ENCODE measurements around the gene PLCZ1.

Gene PLCZ1

DNA sequence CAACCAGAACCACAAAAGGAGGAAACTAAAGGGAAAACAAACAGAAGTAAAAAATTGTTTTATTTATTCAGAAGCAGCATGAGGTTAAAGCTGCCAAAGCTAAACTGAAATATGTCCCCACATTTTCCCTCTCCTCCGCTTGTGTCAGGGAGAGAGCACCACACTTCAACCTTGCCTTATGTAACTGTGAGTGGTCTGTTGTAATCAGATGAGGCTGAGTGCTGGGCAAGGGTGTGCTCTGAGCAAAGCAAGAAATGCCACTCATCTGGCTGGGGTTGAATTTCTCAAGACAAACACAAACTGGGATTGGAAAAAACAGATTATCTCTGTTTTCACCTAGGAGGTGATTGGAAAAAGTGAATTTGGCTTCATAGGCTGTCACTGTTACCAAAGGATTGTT is 12.3 kb upstream of the PLCZ1 start:
- H3K27ac ChIP-seq (ENCODE audit: low read depth, low read length, poor library complexity, severe bottlenecking): no peak overlapping the region
- H3K4me2 ChIP-seq (ENCODE audit: low read length): no peak overlapping the region
- no peaks in the 10 kb centered on the region for H3K4me1 ChIP-seq (ENCODE audit: insufficient read depth, low read length, severe bottlenecking)
- H3F3A ChIP-seq (ENCODE audit: insufficient read depth, low read length): no peaks in the 10 kb centered on the region
- H3K9me2 ChIP-seq (ENCODE audit: low read depth, low read length): no peaks in the 10 kb centered on the region
- TF ChIP-seq EZH2 (IDR thresholded peaks at IDR 0.05; ENCODE audit: borderline replicate concordance, low read length): no peak
- TF ChIP-seq, protein P1, sequence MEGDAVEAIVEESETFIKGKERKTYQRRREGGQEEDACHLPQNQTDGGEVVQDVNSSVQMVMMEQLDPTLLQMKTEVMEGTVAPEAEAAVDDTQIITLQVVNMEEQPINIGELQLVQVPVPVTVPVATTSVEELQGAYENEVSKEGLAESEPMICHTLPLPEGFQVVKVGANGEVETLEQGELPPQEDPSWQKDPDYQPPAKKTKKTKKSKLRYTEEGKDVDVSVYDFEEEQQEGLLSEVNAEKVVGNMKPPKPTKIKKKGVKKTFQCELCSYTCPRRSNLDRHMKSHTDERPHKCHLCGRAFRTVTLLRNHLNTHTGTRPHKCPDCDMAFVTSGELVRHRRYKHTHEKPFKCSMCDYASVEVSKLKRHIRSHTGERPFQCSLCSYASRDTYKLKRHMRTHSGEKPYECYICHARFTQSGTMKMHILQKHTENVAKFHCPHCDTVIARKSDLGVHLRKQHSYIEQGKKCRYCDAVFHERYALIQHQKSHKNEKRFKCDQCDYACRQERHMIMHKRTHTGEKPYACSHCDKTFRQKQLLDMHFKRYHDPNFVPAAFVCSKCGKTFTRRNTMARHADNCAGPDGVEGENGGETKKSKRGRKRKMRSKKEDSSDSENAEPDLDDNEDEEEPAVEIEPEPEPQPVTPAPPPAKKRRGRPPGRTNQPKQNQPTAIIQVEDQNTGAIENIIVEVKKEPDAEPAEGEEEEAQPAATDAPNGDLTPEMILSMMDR (IDR thresholded peaks at IDR 0.05; ENCODE audit: low read length): no peak
- no peak overlapping the region for H3K4me3 ChIP-seq (ENCODE audit: low read depth, low read length, poor library complexity, severe bottlenecking)
- no peaks in the 10 kb centered on the region for H3K79me2 ChIP-seq (ENCODE audit: insufficient read depth, low read length)
- no peaks in the 10 kb centered on the region for H3K36me3 ChIP-seq (ENCODE audit: insufficient read depth, low read length)
- H3K9ac ChIP-seq (ENCODE audit: low read length): no peak overlapping the region
- H2AFZ ChIP-seq (ENCODE audit: low read length): no peak overlapping the region
- H3K9me3 ChIP-seq (ENCODE audit: low read length): no peaks in the 10 kb centered on the region
- no peaks in the 10 kb centered on the region for H3K27me3 ChIP-seq (ENCODE audit: insufficient read depth, low read length)
- no peaks in the 10 kb centered on the region for H4K20me1 ChIP-seq (ENCODE audit: insufficient read depth, low read length)

DNA sequence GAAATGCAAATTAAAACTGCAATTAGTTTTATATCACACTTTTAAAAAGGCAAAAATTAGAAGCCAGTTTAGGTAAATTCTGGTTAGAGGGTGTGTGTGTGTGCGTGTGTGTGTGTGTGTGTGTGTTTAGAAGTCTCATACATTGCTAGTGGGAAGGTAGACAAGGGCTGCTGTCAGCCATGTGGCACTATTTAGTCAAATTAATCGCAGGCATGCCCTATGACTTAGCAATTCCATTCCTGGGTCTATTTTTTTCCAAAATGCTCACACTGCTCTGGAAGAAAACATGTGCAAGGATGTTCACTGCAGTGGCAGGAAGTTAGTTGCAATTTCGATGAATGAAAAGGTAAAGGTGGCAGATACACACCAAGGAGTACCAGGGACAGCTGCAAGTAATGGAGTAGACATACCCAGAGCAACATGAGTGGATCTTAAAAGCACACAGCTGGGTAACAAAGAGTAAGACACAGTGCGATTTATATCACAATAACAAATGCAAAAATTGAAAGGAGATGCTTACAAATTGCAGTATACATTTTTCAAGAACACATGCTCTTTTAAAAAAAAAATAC is 11.7 kb upstream of the PLCZ1 start:
- Histone ChIP-seq H4K20me1 (ENCODE audit: insufficient read depth, low read length) (no peaks in the 10 kb centered on the region), H3K27me3 (ENCODE audit: insufficient read depth, low read length) (no peaks in the 10 kb centered on the region), H3K4me2 (ENCODE audit: low read length) (no peak overlapping the region), H3K4me3 (ENCODE audit: low read depth, low read length, poor library complexity, severe bottlenecking) (no peak overlapping the region), H3K79me2 (ENCODE audit: insufficient read depth, low read length) (no peaks in the 10 kb centered on the region), H3K9ac (ENCODE audit: low read length) (no peak overlapping the region), H3K9me2 (ENCODE audit: low read depth, low read length) (no peaks in the 10 kb centered on the region), H3F3A (ENCODE audit: insufficient read depth, low read length) (no peaks in the 10 kb centered on the region), H3K36me3 (ENCODE audit: insufficient read depth, low read length) (no peaks in the 10 kb centered on the region), H3K4me1 (ENCODE audit: insufficient read depth, low read length, severe bottlenecking) (no peaks in the 10 kb centered on the region), H3K27ac (ENCODE audit: low read depth, low read length, poor library complexity, severe bottlenecking) (no peak overlapping the region), H2AFZ (ENCODE audit: low read length) (no peak overlapping the region), H3K9me3 (ENCODE audit: low read length) (no peaks in the 10 kb centered on the region)
- TF ChIP-seq, protein P1 (IDR thresholded peaks at IDR 0.05; ENCODE audit: low read length): no peak
- no peak for TF ChIP-seq EZH2 (IDR thresholded peaks at IDR 0.05; ENCODE audit: borderline replicate concordance, low read length)

DNA sequence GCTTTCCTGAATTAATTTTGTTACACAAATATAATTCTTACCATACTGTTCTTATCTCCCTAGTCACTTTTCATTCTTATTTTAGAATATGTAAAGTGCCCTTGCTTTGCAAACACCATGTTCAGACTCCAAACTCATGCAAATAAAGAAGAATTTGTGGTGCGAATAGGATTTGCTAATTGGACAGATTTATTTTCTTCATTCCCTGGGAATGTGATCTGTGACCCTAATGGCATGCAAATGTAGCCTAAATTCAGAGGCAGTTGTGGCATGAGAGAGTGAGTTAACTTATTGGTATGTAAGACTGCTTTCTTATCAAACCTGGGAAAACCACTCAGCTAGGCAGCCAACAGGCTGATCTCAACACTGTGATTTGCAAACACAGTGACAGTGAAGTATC is 10.1 kb upstream of the PLCZ1 start:
- H4K20me1 ChIP-seq (ENCODE audit: insufficient read depth, low read length): no peaks in the 10 kb centered on the region
- H3K79me2 ChIP-seq (ENCODE audit: insufficient read depth, low read length): no peaks in the 10 kb centered on the region
- no peaks in the 10 kb centered on the region for H3K9me2 ChIP-seq (ENCODE audit: low read depth, low read length)
- TF ChIP-seq EZH2 (IDR thresholded peaks at IDR 0.05; ENCODE audit: borderline replicate concordance, low read length): no peak
- TF ChIP-seq, protein P1 (IDR thresholded peaks at IDR 0.05; ENCODE audit: low read length): no peak
- H3K4me3 ChIP-seq (ENCODE audit: low read depth, low read length, poor library complexity, severe bottlenecking): no peak overlapping the region
- H3K9ac ChIP-seq (ENCODE audit: low read length): no peak overlapping the region
- H3K4me1 ChIP-seq (ENCODE audit: insufficient read depth, low read length, severe bottlenecking): no peaks in the 10 kb centered on the region
- H2AFZ ChIP-seq (ENCODE audit: low read length): no peak overlapping the region
- H3F3A ChIP-seq (ENCODE audit: insufficient read depth, low read length): no peaks in the 10 kb centered on the region
- H3K36me3 ChIP-seq (ENCODE audit: insufficient read depth, low read length): no peaks in the 10 kb centered on the region
- no peaks in the 10 kb centered on the region for H3K9me3 ChIP-seq (ENCODE audit: low read length)
- H3K27ac ChIP-seq (ENCODE audit: low read depth, low read length, poor library complexity, severe bottlenecking): no peak overlapping the region
- H3K27me3 ChIP-seq (ENCODE audit: insufficient read depth, low read length): no peaks in the 10 kb centered on the region
- H3K4me2 ChIP-seq (ENCODE audit: low read length): no peak overlapping the region
